ENCODE measurements around the gene KLHL42.

DNA sequence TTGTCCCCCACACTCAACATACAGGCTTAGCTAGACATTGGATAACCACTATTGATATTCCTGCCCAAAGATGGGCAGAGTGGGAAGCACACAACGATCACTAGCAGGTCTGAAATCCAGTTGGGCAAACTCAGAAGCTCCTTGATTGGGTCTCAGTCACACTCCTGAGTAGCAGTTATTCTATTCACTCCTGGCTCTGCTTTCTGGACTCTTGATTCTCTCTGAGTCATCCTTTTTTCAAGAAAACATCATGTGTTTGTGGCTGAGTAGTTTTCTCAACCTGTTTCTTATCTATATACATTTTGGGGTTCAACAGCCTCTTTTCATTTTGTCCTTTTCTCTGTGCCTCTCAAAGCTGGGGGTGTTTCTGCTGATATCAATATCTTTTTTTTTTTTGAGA, 46.0 kb downstream of the KLHL42 start:
- TF ChIP-seq, protein P1, sequence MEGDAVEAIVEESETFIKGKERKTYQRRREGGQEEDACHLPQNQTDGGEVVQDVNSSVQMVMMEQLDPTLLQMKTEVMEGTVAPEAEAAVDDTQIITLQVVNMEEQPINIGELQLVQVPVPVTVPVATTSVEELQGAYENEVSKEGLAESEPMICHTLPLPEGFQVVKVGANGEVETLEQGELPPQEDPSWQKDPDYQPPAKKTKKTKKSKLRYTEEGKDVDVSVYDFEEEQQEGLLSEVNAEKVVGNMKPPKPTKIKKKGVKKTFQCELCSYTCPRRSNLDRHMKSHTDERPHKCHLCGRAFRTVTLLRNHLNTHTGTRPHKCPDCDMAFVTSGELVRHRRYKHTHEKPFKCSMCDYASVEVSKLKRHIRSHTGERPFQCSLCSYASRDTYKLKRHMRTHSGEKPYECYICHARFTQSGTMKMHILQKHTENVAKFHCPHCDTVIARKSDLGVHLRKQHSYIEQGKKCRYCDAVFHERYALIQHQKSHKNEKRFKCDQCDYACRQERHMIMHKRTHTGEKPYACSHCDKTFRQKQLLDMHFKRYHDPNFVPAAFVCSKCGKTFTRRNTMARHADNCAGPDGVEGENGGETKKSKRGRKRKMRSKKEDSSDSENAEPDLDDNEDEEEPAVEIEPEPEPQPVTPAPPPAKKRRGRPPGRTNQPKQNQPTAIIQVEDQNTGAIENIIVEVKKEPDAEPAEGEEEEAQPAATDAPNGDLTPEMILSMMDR (IDR thresholded peaks at IDR 0.05): no peak
- TF ChIP-seq POLR2A (IDR thresholded peaks at IDR 0.05): no peak

Data from upper lobe of left lung (tissue), 4 donors.